GM18873 (cell line): ENCODE measurements around the gene TMCO2.

ENCODE experiments used
- ATAC-seq: cut with Tn5 transposase; IDR thresholded peaks from one replicate; pipeline ENCODE4 v1.9.1; 2021; ENCODE audit warnings: mild to moderate bottlenecking, moderate library complexity, moderate number of reproducible peaks; ENCODE audit not compliant: unreplicated experiment, low FRiP score

Gene TMCO2

GRCh38 chr1:40257313-40257687 is 9.6 kb downstream of the TMCO2 start:
- ATAC-seq: no peak

- peak; percentile 78 for ATAC-seq
Measured at GRCh38 chr1:40257688-40258444, 10.1 kb downstream of the TMCO2 start, which contains the start of gene ZMPSTE24. Gene ZMPSTE24, plus strand, starts transcription at chr1:40258236. Its CDS starts 36 bp downstream, at chr1:40258272.

- ATAC-seq: no peak
Measured at GRCh38 chr1:40258445-40258769, 10.7 kb downstream of the TMCO2 start.

- ATAC-seq: no peak
Measured at GRCh38 chr1:40264354-40264781, 16.6 kb downstream of the TMCO2 start.

- ATAC-seq: no peak
Measured at GRCh38 chr1:40265298-40265697, 17.6 kb downstream of the TMCO2 start.

GRCh38 chr1:40265919-40266318 is 18.2 kb downstream of the TMCO2 start:
- no peak for ATAC-seq

- ATAC-seq: no peak
Measured at GRCh38 chr1:40266786-40267535, 19.2 kb downstream of the TMCO2 start.

- ATAC-seq: no peak
Measured at GRCh38 chr1:40267767-40268187, 20.0 kb downstream of the TMCO2 start.

GRCh38 chr1:40268211-40268610 is 20.5 kb downstream of the TMCO2 start:
- ATAC-seq: no peak

GRCh38 chr1:40270152-40270834 is 22.6 kb downstream of the TMCO2 start:
- ATAC-seq: no peak

- no peak for ATAC-seq
Measured at GRCh38 chr1:40272653-40273213, 25.0 kb downstream of the TMCO2 start.

GRCh38 chr1:40273547-40274166 is 25.9 kb downstream of the TMCO2 start:
- no peak for ATAC-seq

- no peak for ATAC-seq
Measured at GRCh38 chr1:40274331-40274730, 26.6 kb downstream of the TMCO2 start.

GRCh38 chr1:40276122-40276521 is 28.4 kb downstream of the TMCO2 start:
- ATAC-seq: no peak

GRCh38 chr1:40281853-40282252 is 34.1 kb downstream of the TMCO2 start:
- ATAC-seq: no peak

GRCh38 chr1:40291293-40291692 is 43.6 kb downstream of the TMCO2 start:
- no peak for ATAC-seq

GRCh38 chr1:40299366-40300248 is 51.9 kb downstream of the TMCO2 start:
- no peak for ATAC-seq

- ATAC-seq: no peak
Measured at GRCh38 chr1:40300249-40300567, 52.5 kb downstream of the TMCO2 start.

- no peak for ATAC-seq
Measured at GRCh38 chr1:40300651-40301050, 52.9 kb downstream of the TMCO2 start.

- ATAC-seq: no peak
Measured at GRCh38 chr1:40301066-40301465, 53.3 kb downstream of the TMCO2 start.
